Activated CD4-positive, CD25-positive, alpha-beta regulatory T cell treated with anti-CD3 and anti-CD28 coated beads, Interleukin-2, amount 50 U/mL, for 16 hours (primary cell): ENCODE results near the gene RAPGEF1.
A peak's percentile ranks its signal among the peaks of the same experiment; 100 is the strongest.

Source experiments
- DNase-seq: peaks from one replicate; pipeline ENCODE4 v3.0.0-alpha.2; 2020; ENCODE audit warnings: low read depth, low spot score

The RAPGEF1 gene

GRCh38 chr9:131608493-131609037, 131.3 kb downstream of the RAPGEF1 start:
- no peak for DNase-seq

GRCh38 chr9:131607591-131607990, 132.3 kb downstream of the RAPGEF1 start:
- DNase-seq: no peak

- DNase-seq: no peak
These were observed 132.8 kb downstream of the RAPGEF1 start for GRCh38 chr9:131606896-131607567.

- DNase-seq: no peak
These were observed 133.9 kb downstream of the RAPGEF1 start for GRCh38 chr9:131605770-131606590.

GRCh38 chr9:131603711-131604439, 136.0 kb downstream of the RAPGEF1 start:
- no peak for DNase-seq

GRCh38 chr9:131603199-131603598, 136.7 kb downstream of the RAPGEF1 start:
- no peak for DNase-seq

GRCh38 chr9:131601683-131602181, 138.1 kb downstream of the RAPGEF1 start:
- DNase-seq: no peak

- DNase-seq: no peak
These were observed 141.8 kb downstream of the RAPGEF1 start for GRCh38 chr9:131598121-131598520.

GRCh38 chr9:131597246-131597645, 142.6 kb downstream of the RAPGEF1 start:
- no peak for DNase-seq

GRCh38 chr9:131596430-131596743, 143.5 kb downstream of the RAPGEF1 start:
- no peak for DNase-seq

- no peak for DNase-seq
These were observed 144.0 kb downstream of the RAPGEF1 start for GRCh38 chr9:131595696-131596429.

- no peak for DNase-seq
These were observed 144.8 kb downstream of the RAPGEF1 start for GRCh38 chr9:131594906-131595665.

GRCh38 chr9:131593936-131594665, 145.8 kb downstream of the RAPGEF1 start:
- DNase-seq: no peak

GRCh38 chr9:131593091-131593820, 146.6 kb downstream of the RAPGEF1 start:
- no peak for DNase-seq

- DNase-seq: no peak
These were observed 148.0 kb downstream of the RAPGEF1 start for GRCh38 chr9:131591845-131592208.

- DNase-seq: peak; percentile 49
These were observed 148.7 kb downstream of the RAPGEF1 start for GRCh38 chr9:131590907-131591844.

- DNase-seq: no peak
These were observed 149.4 kb downstream of the RAPGEF1 start for GRCh38 chr9:131590449-131590848.

- DNase-seq: no peak
These were observed 149.9 kb downstream of the RAPGEF1 start for GRCh38 chr9:131589993-131590392.
